NB4 (cell line): ENCODE measurements around the gene RPRD2.

Experiments
- MYC ChIP-seq: IDR thresholded peaks from 2 replicates; pipeline ENCODE4 v1.6.1; 2011; ENCODE audit warnings: low read depth, low read length
- POLR2A ChIP-seq: IDR thresholded peaks from 2 replicates; pipeline ENCODE4 v1.6.1; 2011; ENCODE audit warnings: mild to moderate bottlenecking; ENCODE audit not compliant: insufficient read length; ENCODE audit errors: extremely low read depth
- TF ChIP-seq, protein P1 (sequence below): IDR thresholded peaks from one replicate; pipeline ENCODE4 v1.5.1; 2012; ENCODE audit warnings: low read depth, low read length
- TF ChIP-seq, protein P2 (sequence below): IDR thresholded peaks from 2 replicates; pipeline ENCODE4 v1.6.1; 2011; ENCODE audit warnings: low read depth, low read length

DNA sequence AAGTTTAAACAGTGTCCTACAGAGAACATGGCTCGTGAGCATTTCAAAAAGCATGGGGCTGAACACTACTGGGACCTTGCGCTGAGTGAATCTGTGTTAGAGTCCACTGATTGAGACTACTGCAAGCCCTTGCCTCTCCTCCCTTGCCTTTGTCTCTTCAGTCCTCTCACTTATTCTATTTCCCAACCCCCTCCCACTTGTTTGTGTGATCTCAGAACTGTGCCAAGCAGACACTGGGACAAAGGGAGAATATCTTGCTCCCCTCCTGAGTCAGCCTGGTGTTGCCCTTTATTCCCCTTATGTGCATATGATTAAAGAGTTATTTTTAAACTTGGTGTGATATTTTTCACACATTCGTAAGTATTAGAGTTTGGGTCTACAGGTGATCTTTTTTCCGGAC, 11.1 kb upstream of the RPRD2 start:
- TF ChIP-seq, protein P1, sequence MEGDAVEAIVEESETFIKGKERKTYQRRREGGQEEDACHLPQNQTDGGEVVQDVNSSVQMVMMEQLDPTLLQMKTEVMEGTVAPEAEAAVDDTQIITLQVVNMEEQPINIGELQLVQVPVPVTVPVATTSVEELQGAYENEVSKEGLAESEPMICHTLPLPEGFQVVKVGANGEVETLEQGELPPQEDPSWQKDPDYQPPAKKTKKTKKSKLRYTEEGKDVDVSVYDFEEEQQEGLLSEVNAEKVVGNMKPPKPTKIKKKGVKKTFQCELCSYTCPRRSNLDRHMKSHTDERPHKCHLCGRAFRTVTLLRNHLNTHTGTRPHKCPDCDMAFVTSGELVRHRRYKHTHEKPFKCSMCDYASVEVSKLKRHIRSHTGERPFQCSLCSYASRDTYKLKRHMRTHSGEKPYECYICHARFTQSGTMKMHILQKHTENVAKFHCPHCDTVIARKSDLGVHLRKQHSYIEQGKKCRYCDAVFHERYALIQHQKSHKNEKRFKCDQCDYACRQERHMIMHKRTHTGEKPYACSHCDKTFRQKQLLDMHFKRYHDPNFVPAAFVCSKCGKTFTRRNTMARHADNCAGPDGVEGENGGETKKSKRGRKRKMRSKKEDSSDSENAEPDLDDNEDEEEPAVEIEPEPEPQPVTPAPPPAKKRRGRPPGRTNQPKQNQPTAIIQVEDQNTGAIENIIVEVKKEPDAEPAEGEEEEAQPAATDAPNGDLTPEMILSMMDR: no peak
- no peak for TF ChIP-seq MYC
- TF ChIP-seq POLR2A: no peak
- TF ChIP-seq, protein P2, sequence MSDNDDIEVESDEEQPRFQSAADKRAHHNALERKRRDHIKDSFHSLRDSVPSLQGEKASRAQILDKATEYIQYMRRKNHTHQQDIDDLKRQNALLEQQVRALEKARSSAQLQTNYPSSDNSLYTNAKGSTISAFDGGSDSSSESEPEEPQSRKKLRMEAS: no peak
